DND-41 (cell line): Measurements from ENCODE around the gene ZNF594.

ENCODE experiments used
- ATAC-seq: fragments of 200-7000 bp; cut with Tn5 transposase; 3 replicates; pipeline ENCODE4 v1.9.1; 2021; ENCODE audit warnings: low read depth; ENCODE audit not compliant: insufficient read depth
- DNase-seq: peaks from one replicate; pipeline ENCODE4 v3.0.0-alpha.2; 2020
- H2AFZ ChIP-seq: 2 replicates; pipeline ENCODE4 v1.6.0; 2012; ENCODE audit warnings: low read depth, low read length
- H3K27ac ChIP-seq: 2 replicates; pipeline ENCODE4 v1.5.1; 2012; ENCODE audit warnings: low read length, inconsistent platforms
- H3K27me3 ChIP-seq: fragments of 200-600 bp; sonication (generic); 2 replicates; pipeline ENCODE4 v1.6.0; 2012; ENCODE audit warnings: low read length, mild to moderate bottlenecking, inconsistent platforms; ENCODE audit not compliant: insufficient read depth, poor library complexity
- H3K36me3 ChIP-seq: 2 replicates; pipeline ENCODE4 v1.5.1; 2012; ENCODE audit warnings: low read length, inconsistent platforms; ENCODE audit not compliant: insufficient read depth
- H3K4me1 ChIP-seq: 2 replicates; pipeline ENCODE4 v1.5.1; 2012; ENCODE audit warnings: mild to moderate bottlenecking, low read length; ENCODE audit not compliant: insufficient read depth
- H3K4me2 ChIP-seq: 2 replicates; pipeline ENCODE4 v1.6.0; 2012; ENCODE audit warnings: mild to moderate bottlenecking, moderate library complexity, low read length, inconsistent platforms; ENCODE audit not compliant: insufficient read depth
- H3K4me3 ChIP-seq, 2 experiments: fragments of 200-600 bp in 1 of 2; shearing (Covaris generic) in 1 of 2; 2 replicates each; pipeline ENCODE4 v1.5.1; 2012 to 2016; ENCODE audit warnings: inconsistent platforms in 2 of 2, low read length in 2 of 2, mild to moderate bottlenecking in 2 of 2, low read depth in 1 of 2, moderate library complexity in 1 of 2
- H3K79me2 ChIP-seq: 2 replicates; pipeline ENCODE4 v1.6.0; 2012; ENCODE audit warnings: low read length, inconsistent platforms; ENCODE audit not compliant: insufficient read depth
- H3K9ac ChIP-seq: 2 replicates; pipeline ENCODE4 v1.6.0; 2012; ENCODE audit warnings: low read depth, mild to moderate bottlenecking, inconsistent platforms, low read length, moderate library complexity
- H3K9me3 ChIP-seq: 2 replicates; pipeline ENCODE4 v1.5.1; 2012; ENCODE audit warnings: low read length, moderate library complexity, mild to moderate bottlenecking, inconsistent platforms; ENCODE audit not compliant: insufficient read depth, severe bottlenecking
- H4K20me1 ChIP-seq: 2 replicates; pipeline ENCODE4 v1.6.0; 2012; ENCODE audit warnings: low read length; ENCODE audit not compliant: insufficient read depth
- EZH2 ChIP-seq: IDR thresholded peaks from 3 replicates; pipeline ENCODE4 v1.6.1; 2012; ENCODE audit warnings: borderline replicate concordance, low read depth, mild to moderate bottlenecking, moderate library complexity, low read length, inconsistent platforms; ENCODE audit not compliant: severe bottlenecking
- TF ChIP-seq, protein P1 (sequence below): IDR thresholded peaks from 2 replicates; pipeline ENCODE4 v1.5.1; 2012; ENCODE audit warnings: borderline replicate concordance, low read length, moderate library complexity, mild to moderate bottlenecking; ENCODE audit not compliant: poor library complexity, severe bottlenecking; ENCODE audit errors: extremely low read depth

The ZNF594 gene

DNA sequence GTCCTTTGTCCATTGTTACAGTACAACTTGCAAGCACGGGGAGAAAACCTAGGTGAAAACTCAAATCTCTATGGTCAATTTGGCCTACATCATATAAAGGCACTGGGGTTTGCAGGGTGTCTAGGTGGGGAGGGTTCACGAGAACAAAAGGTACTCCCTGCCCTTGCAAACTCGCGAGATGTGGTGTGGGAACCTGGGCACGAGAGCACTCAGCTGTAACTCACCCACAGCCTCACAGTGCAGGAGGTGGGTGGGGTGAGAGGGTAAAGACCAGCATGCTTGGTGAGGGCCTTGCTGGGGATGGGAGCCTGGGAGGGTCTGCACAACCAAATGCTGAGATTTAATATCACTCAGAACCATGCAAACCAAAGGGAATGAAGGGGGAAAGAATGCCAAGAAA is 18.4 kb upstream of the ZNF594 start:
- Histone ChIP-seq H3K9ac (no peak overlapping the region), H3K36me3 (peaks cover 11% of the 10 kb centered on the region), H3K4me2 (no peak overlapping the region), H2AFZ (no peak overlapping the region), H3K4me1 (no peaks in the 10 kb centered on the region), H4K20me1 (no peaks in the 10 kb centered on the region), H3K27ac (no peak overlapping the region), H3K79me2 (no peaks in the 10 kb centered on the region), H3K27me3 (no peaks in the 10 kb centered on the region), H3K4me3 (no peak overlapping the region), H3K9me3 (no peaks in the 10 kb centered on the region)
- no peak for TF ChIP-seq EZH2
- TF ChIP-seq, protein P1, sequence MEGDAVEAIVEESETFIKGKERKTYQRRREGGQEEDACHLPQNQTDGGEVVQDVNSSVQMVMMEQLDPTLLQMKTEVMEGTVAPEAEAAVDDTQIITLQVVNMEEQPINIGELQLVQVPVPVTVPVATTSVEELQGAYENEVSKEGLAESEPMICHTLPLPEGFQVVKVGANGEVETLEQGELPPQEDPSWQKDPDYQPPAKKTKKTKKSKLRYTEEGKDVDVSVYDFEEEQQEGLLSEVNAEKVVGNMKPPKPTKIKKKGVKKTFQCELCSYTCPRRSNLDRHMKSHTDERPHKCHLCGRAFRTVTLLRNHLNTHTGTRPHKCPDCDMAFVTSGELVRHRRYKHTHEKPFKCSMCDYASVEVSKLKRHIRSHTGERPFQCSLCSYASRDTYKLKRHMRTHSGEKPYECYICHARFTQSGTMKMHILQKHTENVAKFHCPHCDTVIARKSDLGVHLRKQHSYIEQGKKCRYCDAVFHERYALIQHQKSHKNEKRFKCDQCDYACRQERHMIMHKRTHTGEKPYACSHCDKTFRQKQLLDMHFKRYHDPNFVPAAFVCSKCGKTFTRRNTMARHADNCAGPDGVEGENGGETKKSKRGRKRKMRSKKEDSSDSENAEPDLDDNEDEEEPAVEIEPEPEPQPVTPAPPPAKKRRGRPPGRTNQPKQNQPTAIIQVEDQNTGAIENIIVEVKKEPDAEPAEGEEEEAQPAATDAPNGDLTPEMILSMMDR: no peak
- DNase-seq (no peak), ATAC-seq (no peak)

DNA sequence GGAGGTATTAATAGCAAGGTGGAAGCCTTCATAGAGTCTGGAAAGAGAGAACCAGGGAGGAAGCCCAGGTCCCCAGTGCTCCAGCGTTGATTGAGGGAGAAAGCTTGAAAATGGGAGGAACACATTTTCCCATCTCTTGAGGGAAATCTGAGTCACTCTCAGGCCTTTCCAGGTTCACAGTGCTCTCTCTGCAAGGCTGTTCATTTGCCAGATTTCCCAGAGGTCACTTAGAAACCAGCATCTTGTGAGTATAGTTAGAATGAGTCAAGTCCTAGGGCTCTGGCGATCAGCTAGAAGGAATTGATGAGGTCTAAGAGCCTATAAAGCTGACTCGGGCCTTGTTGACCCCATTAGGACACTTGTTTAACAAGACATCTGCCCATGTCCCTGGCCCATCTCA is 17.7 kb upstream of the ZNF594 start:
- Histone ChIP-seq H4K20me1 (no peaks in the 10 kb centered on the region), H3K36me3 (peaks cover 8% of the 10 kb centered on the region), H3K4me3 (no peak overlapping the region), H3K9ac (no peak overlapping the region), H2AFZ (no peak overlapping the region), H3K9me3 (no peaks in the 10 kb centered on the region), H3K4me2 (no peak overlapping the region), H3K27ac (no peak overlapping the region), H3K4me1 (no peaks in the 10 kb centered on the region), H3K27me3 (no peaks in the 10 kb centered on the region), H3K79me2 (no peaks in the 10 kb centered on the region)
- TF ChIP-seq, protein P1: no peak
- no peak for TF ChIP-seq EZH2
- ATAC-seq (no peak), DNase-seq (no peak)

DNA sequence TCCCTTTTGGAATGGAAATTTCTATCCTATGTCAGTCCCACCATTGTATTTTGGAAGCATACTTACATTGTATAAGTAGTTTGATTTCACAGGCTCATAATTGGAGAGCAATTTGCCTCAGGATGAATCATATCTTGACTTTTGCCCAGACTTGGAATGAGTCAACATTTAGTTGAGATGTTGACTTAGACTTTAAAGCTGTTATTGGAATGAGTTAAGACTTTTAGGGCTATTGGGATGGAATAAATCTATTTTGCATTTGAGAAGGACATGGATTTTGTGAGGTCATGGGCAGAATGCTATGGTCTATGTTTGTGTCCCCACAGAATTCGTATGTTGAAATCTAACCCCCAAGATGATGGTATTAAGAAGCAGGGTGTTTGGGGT is 12.2 kb upstream of the ZNF594 start:
- Histone ChIP-seq H3K36me3 (no peaks in the 10 kb centered on the region), H3K9ac (no peak overlapping the region), H3K4me3 (no peak overlapping the region), H3K4me1 (no peaks in the 10 kb centered on the region), H3K4me2 (no peak overlapping the region), H3K9me3 (no peaks in the 10 kb centered on the region), H2AFZ (no peak overlapping the region), H4K20me1 (no peaks in the 10 kb centered on the region), H3K27ac (no peak overlapping the region), H3K27me3 (no peaks in the 10 kb centered on the region), H3K79me2 (no peaks in the 10 kb centered on the region)
- no peak for ATAC-seq
- no peak for TF ChIP-seq EZH2
- TF ChIP-seq, protein P1: no peak
- no peak for DNase-seq
